ENCODE results near the gene DOCK3.

Gene DOCK3

DNA sequence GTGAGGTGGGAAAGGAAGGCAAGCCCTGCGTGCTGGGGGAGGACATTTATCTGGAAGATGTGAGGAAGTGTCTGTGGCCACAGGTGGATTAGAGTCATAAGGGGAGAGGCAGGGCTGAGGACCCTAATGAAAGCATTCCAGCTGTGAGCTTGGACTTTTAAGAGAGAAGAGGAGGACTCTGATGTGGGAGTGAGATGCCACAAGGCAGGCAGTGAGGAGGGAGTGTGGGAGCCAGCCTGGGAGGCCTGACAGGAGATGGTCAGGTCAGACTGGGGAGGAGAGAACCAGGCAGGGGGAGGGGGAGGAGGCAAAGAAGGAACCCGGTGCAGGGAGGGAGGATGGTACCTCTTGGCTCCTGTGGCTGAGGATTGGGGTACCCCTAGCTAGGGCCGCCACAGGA is 36.8 kb upstream of the DOCK3 start:
- Histone ChIP-seq H3K9ac (ENCODE audit: low read length) (no peak overlapping the region), H3K79me2 (ENCODE audit: low read length) (peaks cover 18% of the 10 kb centered on the region; the same call in 1 of the 2 replicates), H4K20me1 (ENCODE audit: insufficient read depth, low read length) (peaks cover 16% of the 10 kb centered on the region; the same call in 1 of the 2 replicates), H3K27me3 (ENCODE audit: low read depth, low read length) (no peaks in the 10 kb centered on the region), H3K4me3 (ENCODE audit: low read length) (no peak overlapping the region), H3K27ac (ENCODE audit: low read length) (no peak overlapping the region), H3K9me3 (ENCODE audit: insufficient read depth, low read length) (no peaks in the 10 kb centered on the region), H3K4me2 (ENCODE audit: low read length) (no peak overlapping the region), H3K4me1 (ENCODE audit: low read length) (no peaks in the 10 kb centered on the region), H2AFZ (ENCODE audit: low read depth, low read length) (no peak overlapping the region), H3K36me3 (replicated peaks; ENCODE audit: low read depth, low read length) (peaks cover 16% of the 10 kb centered on the region)
- TF ChIP-seq, protein P1, sequence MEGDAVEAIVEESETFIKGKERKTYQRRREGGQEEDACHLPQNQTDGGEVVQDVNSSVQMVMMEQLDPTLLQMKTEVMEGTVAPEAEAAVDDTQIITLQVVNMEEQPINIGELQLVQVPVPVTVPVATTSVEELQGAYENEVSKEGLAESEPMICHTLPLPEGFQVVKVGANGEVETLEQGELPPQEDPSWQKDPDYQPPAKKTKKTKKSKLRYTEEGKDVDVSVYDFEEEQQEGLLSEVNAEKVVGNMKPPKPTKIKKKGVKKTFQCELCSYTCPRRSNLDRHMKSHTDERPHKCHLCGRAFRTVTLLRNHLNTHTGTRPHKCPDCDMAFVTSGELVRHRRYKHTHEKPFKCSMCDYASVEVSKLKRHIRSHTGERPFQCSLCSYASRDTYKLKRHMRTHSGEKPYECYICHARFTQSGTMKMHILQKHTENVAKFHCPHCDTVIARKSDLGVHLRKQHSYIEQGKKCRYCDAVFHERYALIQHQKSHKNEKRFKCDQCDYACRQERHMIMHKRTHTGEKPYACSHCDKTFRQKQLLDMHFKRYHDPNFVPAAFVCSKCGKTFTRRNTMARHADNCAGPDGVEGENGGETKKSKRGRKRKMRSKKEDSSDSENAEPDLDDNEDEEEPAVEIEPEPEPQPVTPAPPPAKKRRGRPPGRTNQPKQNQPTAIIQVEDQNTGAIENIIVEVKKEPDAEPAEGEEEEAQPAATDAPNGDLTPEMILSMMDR (IDR thresholded peaks at IDR 0.05; ENCODE audit: low read depth, low read length), result no peak
- no peak for TF ChIP-seq EZH2phosphoT487 (IDR thresholded peaks at IDR 0.05; ENCODE audit: low read depth)

DNA sequence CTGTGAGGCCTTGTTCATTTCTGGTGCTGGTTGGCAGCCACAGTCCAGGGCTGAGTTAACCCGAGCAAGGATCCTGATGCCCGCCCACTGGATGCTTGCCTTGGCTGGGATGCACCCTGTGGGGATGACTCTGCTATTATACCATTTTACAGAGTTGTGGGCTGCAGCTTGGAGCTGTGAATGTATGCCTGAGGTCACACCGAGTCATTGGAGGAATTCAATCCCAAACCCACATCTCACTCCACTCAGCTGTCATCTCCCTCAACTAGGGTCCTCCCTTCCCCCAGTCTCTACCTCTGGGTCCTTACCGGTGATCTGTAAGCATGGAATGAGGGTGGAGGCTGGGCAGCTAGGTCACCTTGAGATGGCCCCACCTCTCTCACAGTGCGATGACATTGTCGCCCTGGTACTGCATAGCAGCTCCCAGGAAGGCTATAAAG is 35.7 kb upstream of the DOCK3 start:
- H4K20me1 ChIP-seq (ENCODE audit: insufficient read depth, low read length), result peaks cover 8% of the 10 kb centered on the region; the same call in 1 of the 2 replicates
- no peaks in the 10 kb centered on the region for H3K4me1 ChIP-seq (ENCODE audit: low read length)
- H3K27me3 ChIP-seq (ENCODE audit: low read depth, low read length), result no peaks in the 10 kb centered on the region
- no peak for TF ChIP-seq EZH2phosphoT487 (IDR thresholded peaks at IDR 0.05; ENCODE audit: low read depth)
- TF ChIP-seq, protein P1 (IDR thresholded peaks at IDR 0.05; ENCODE audit: low read depth, low read length), result no peak
- no peak overlapping the region for H3K9ac ChIP-seq (ENCODE audit: low read length)
- H3K36me3 ChIP-seq (replicated peaks; ENCODE audit: low read depth, low read length), result peaks cover 20% of the 10 kb centered on the region
- H3K9me3 ChIP-seq (ENCODE audit: insufficient read depth, low read length), result no peaks in the 10 kb centered on the region
- H2AFZ ChIP-seq (ENCODE audit: low read depth, low read length), result no peak overlapping the region
- H3K4me2 ChIP-seq (ENCODE audit: low read length), result no peak overlapping the region
- peaks cover 10% of the 10 kb centered on the region; the same call in 1 of the 2 replicates for H3K79me2 ChIP-seq (ENCODE audit: low read length)
- H3K27ac ChIP-seq (ENCODE audit: low read length), result no peak overlapping the region
- H3K4me3 ChIP-seq (ENCODE audit: low read length), result no peak overlapping the region

DNA sequence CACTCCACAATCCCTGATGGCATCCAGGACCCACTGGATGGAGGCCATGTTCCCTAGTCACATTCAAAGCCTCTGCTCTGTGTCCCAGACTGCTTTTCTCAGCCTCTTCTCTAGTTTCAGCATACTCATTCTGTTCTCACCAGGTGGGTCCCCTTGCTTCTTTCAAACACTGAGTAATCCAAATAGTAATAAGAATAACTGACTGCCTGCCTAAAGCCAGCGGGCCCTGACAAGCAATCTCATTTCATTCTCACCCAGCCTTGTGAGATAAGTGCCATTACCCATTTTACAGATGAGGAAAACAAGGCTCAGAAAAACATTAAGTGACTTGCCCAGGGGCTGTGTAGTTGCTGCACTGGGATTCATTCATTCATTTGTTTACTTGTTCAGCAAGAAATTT is 32.3 kb upstream of the DOCK3 start:
- H3K27me3 ChIP-seq (ENCODE audit: low read depth, low read length), result no peaks in the 10 kb centered on the region
- no peak overlapping the region for H2AFZ ChIP-seq (ENCODE audit: low read depth, low read length)
- H3K36me3 ChIP-seq (replicated peaks; ENCODE audit: low read depth, low read length), result peaks cover 32% of the 10 kb centered on the region
- no peak overlapping the region for H3K4me3 ChIP-seq (ENCODE audit: low read length)
- H3K4me1 ChIP-seq (ENCODE audit: low read length), result no peaks in the 10 kb centered on the region
- H3K9ac ChIP-seq (ENCODE audit: low read length), result no peak overlapping the region
- no peaks in the 10 kb centered on the region for H3K79me2 ChIP-seq (ENCODE audit: low read length)
- H3K27ac ChIP-seq (ENCODE audit: low read length), result no peak overlapping the region
- H3K9me3 ChIP-seq (ENCODE audit: insufficient read depth, low read length), result no peaks in the 10 kb centered on the region
- TF ChIP-seq, protein P1 (IDR thresholded peaks at IDR 0.05; ENCODE audit: low read depth, low read length), result no peak
- no peak for TF ChIP-seq EZH2phosphoT487 (IDR thresholded peaks at IDR 0.05; ENCODE audit: low read depth)
- H3K4me2 ChIP-seq (ENCODE audit: low read length), result no peak overlapping the region
- peaks cover 4% of the 10 kb centered on the region; the same call in 1 of the 2 replicates for H4K20me1 ChIP-seq (ENCODE audit: insufficient read depth, low read length)

DNA sequence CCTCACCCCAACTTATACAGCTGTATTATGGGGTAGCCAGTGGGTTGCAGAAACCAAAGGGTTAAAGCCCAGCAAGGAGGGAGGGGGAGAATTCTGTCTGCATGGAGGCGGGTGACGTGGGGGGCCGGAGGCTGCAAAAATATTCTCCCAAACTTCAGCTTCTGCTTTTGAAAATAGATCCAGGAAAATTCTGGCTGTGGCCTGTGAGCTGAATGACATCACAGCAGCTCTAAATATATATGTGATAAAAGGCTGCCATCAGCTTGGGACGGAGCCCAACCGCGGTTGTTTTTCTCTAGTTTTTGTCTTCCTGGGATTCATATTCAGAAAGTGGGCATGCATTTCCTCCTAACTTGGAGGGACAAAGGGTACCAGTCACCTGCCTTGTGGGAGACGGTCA is 30.2 kb upstream of the DOCK3 start:
- no peak overlapping the region for H2AFZ ChIP-seq (ENCODE audit: low read depth, low read length)
- TF ChIP-seq, protein P1 (IDR thresholded peaks at IDR 0.05; ENCODE audit: low read depth, low read length), result no peak
- no peak for TF ChIP-seq EZH2phosphoT487 (IDR thresholded peaks at IDR 0.05; ENCODE audit: low read depth)
- H3K9me3 ChIP-seq (ENCODE audit: insufficient read depth, low read length), result no peaks in the 10 kb centered on the region
- no peak overlapping the region for H3K4me3 ChIP-seq (ENCODE audit: low read length)
- H4K20me1 ChIP-seq (ENCODE audit: insufficient read depth, low read length), result 0 out of 2 replicates have a peak, but pooled peaks cover 3% of the 10 kb centered on the region
- H3K4me1 ChIP-seq (ENCODE audit: low read length), result no peaks in the 10 kb centered on the region
- no peaks in the 10 kb centered on the region for H3K79me2 ChIP-seq (ENCODE audit: low read length)
- no peak overlapping the region for H3K9ac ChIP-seq (ENCODE audit: low read length)
- H3K36me3 ChIP-seq (replicated peaks; ENCODE audit: low read depth, low read length), result peaks cover 41% of the 10 kb centered on the region
- H3K4me2 ChIP-seq (ENCODE audit: low read length), result no peak overlapping the region
- no peaks in the 10 kb centered on the region for H3K27me3 ChIP-seq (ENCODE audit: low read depth, low read length)
- no peak overlapping the region for H3K27ac ChIP-seq (ENCODE audit: low read length)
